Fibroblast of peridontal ligament (primary cell): ENCODE data around the gene MYRIP.
"Not testable (repeated sequence)": the region's sequence is repeated elsewhere in the genome, so short reads cannot be mapped to it uniquely, and the experiment has no call there.

Experiments
- DNase-seq: peaks from one replicate; pipeline ENCODE4 v3.0.0-alpha.2; 2010; ENCODE audit errors: extremely low read depth

MYRIP gene

DNA sequence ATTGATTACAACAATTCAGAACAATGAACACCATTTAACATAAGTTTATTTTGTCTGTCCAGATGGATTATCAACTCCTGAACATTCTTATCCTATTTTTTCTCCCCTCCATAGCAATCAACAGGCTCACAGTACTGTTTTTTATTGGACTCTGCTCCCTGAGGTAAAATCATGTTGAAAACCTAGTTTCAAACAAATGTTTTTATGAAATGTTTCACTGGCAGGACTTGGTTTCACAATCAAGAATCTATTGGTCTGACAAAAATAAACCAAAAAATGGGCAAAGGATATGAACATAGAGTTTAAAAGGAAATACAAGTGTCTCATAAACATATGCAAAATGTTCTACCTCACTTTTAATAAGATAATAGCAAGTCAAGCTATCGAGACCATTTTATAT, 2.6 kb upstream of the MYRIP start:
- no peak for DNase-seq

DNA sequence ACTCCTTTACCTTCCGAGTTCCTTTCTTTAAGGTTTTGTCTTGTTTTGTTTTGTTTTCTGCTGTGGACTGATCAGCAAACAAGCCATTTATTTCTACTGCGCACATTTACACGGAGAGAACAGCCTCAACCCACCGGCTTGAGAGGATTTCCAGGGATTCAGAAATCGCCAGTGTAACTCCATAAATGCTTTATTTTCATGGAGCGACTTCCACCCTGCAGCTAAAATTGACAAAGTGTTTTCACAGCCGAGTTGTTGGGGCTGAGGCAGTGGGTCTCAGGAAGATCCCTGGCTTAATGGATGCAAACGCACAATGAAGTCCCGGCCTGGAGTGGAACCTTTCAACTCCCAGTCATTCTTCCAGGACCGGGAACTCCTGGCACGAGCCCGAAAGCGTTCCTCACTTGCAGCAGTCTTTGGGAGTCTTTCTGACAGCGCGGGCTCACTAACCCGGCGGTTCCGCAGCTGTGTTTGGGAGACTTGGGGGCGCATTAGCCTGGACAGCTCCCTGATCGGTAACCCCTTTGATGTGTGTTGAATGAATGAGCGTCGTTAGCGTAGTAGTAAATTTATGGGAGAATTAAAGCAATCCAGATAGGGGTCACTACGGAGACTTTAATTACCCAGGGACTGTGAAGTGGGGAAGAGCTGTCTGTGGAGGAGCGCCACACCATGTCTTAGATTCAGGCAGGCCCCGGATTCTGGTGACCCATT, 785 bp upstream of the MYRIP start:
- peak; percentile 4 for DNase-seq

GRCh38 chr3:39809995-39810595, 686 bp downstream of the MYRIP start:
- DNase-seq: no peak

GRCh38 chr3:39810647-39811161, 1.3 kb downstream of the MYRIP start:
- DNase-seq: no peak

- no peak for DNase-seq
These were observed 2.2 kb downstream of the MYRIP start for GRCh38 chr3:39811561-39811960.

- DNase-seq: peak; percentile 34
These were observed 3.1 kb downstream of the MYRIP start for GRCh38 chr3:39812537-39812936.

DNA sequence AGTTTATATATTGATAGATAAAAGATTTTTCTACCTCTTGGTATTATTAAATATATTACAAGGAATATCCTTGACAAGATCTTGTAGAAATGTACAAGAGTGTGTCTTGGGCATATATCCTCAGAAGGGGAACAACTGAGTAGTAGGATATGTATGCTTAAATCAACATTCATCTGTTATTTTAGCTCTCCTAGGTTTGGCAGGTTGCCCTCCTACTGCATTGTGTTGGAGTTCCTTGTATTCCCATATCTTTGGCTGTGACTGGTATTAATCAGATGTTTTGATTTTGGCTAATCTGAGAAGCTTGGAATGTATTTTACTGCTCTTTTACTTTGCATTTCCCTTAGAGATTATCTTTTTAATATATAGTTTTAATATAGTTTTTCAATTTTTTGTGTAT, 4.6 kb downstream of the MYRIP start:
- peak; percentile 14 for DNase-seq

DNA sequence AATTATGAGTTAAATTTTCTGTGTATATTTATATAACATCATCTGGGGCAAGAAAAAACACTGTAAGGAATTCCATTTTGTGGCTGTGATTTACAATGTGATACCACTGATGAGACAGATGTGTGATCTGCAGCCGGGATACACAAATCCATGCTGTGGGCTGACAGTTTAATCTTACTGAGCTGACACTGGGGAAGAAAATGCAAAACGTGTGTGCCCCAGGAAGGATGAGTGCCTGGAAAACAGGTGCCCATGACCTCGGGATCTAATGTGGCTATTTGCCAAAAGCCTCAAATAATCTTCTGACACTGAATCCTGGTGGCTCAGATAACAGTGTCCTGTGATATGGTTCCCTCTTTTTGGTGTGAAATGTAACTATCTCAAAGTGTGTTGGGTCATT, 10.5 kb downstream of the MYRIP start:
- DNase-seq: no peak

DNA sequence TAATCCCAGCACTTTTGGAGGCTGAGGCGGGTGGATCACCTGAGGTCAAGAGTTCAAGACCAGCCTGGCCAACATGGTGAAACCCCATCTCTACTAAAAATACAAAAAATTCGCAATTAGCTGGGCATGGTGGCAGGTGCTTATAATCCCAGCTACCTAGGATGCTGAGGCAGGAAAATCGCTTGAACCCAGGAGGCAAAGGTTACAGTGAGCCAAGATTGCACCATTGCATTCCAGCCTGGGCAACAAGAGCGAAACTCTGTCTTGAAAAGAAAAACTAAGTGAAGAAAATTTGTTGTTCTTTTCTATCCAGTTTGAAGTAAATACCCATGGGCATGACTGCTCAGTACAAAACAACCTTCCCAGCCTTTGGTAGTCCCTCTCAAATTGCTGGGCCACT, 24.4 kb downstream of the MYRIP start:
- DNase-seq: not testable (repeated sequence)

DNA sequence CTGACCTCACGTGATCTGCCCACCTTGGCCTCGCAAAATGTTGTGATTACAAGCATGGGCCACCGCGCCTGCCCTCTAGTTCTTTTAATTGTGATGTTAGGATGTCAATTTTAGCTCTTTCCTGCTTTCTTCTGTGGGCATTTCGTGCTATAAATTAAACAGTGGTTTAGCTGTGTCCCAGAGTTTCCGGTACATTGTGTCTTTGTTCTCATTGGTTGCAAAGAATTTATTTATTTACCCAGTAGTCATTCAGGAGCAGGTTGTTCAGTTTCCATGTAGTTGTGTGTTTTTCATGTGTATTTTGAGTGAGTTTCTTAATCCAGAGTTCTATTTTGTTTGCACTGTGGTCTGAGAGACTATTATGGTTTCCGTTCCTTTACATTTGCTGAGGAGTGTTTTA, 30.1 kb downstream of the MYRIP start:
- no peak for DNase-seq

DNA sequence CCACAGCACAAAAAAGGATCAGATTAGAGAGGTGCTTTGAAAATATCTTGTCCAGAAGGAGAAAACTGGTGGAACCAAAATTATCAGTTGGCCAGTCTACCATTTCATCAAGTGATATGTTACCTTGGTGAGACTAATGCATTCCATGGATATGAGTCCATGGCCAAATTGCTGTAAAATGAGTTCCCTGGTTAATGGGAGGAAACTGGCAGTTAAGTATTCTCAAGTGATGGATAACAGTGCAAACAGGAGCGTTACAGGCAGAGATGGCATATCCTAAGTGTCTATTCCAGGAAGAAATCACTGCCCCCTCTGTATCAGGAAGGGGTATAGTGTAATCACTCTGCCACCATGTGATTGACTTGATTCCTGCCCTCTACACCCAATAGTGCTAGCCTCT, 34.0 kb downstream of the MYRIP start:
- no peak for DNase-seq

- no peak for DNase-seq
These were observed 39.0 kb downstream of the MYRIP start for GRCh38 chr3:39848365-39848764.

GRCh38 chr3:39849992-39850715, 40.7 kb downstream of the MYRIP start:
- DNase-seq: no peak

DNA sequence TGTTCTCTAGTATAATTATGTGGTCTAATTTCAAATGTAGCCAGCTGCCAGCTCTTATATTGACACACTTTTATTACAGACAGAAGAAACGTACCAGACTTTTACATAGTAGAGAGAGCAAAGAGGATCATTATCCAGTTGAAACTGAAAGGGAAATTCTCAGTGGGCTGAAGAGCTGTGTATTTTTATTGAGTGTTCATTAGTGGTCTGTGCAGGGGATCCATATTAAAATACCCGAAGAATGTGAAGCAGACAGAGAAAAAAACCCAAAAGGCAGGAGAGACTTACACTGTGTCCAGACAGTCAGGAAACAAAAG, 41.3 kb downstream of the MYRIP start:
- no peak for DNase-seq

GRCh38 chr3:39855517-39855916, 46.1 kb downstream of the MYRIP start:
- no peak for DNase-seq

GRCh38 chr3:39869890-39870289, 60.5 kb downstream of the MYRIP start:
- DNase-seq: no peak

DNA sequence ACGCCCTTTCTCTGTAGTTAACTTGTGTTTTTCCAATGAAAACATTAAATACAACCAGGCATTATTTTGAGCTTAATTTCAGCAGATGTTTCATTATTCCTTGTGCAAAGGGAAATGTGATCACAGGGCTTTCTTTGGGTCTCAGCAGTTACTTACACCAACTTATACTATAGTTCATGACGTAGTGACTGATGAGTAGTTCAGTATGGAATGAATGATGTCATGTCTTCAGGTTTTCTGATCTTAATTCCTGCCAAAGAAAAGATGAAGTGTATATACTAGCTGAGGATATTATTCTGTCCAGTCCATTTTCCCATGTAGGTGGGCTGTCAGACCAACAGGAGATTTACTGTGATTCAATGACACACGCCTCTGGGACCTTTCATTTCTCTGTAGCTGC, 61.3 kb downstream of the MYRIP start:
- DNase-seq: no peak

DNA sequence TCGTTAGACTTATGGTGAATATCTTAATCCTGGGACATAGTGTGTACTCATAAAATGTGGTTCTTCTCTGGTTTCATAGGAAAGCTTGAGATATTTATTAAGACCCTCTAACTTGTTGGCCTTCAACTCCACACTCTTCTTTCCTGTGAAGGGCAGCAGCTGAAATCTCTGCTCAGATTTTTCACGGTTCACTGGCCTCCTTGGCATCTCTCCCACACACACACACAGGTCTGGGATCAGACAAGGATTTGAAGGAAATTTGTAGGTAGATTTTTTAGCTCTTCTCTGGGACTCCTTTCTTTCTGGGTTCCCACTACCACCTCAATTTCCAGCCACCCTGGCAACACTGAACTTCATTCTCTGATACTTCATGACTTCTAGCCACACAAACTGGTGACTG, 70.2 kb downstream of the MYRIP start:
- no peak for DNase-seq

DNA sequence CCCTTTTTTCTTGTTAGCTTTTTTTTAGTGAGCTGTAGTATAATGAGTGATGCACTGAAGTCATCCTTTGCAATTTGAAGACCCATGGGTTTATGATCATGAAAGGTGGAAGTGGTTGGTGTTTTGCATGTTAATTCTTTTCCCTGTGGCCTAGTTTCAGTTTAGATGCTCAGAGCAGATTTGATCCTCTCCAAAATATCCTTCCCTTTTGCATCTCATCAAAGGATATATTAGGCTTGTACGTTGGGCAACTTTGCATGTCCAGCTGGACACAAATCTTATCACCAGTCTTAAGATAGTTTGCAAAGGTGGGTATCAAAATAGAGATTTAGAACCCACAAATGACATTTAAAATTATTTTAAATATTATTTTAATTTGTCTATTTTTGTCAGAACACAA, 72.7 kb downstream of the MYRIP start:
- DNase-seq: no peak

DNA sequence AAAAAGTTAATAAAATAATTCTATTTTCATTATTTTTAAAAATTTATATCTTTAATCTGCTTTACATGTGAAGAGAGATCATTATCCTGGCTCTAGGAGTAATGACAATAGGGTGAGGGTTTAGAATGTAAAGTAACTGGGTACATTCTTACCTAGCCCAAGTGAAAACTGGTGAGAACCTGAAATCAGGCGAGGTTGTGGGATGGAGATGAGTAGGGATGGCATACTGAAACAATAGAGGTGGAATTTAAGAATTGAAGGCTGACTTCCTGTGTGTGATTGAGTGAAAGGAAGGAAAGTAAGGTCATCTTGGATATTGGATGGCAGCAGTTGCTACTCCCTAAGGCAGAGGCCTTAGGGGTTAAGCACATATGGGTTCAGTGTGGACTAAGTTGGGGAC, 82.7 kb downstream of the MYRIP start:
- no peak for DNase-seq

DNA sequence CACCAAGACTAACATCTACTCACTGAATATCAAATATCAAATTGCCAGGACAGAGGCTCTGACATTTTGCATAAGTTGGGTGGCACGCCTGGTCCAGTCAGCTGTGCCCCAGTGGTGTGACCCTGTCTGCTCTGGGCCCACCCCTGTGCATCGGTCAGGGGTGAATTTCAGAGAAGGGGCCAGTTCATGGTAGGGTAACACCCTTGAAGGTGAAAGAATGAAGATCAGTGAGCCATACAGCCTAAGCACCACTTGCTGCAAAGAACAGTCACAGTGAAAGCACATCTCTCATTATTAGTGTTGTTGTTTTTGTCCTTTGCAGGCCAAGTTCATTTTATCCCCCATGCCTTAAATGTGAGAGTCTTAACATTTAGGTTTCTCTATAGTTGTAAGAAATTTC, 86.8 kb downstream of the MYRIP start:
- no peak for DNase-seq

GRCh38 chr3:39900462-39901002, 91.1 kb downstream of the MYRIP start:
- no peak for DNase-seq

- no peak for DNase-seq
These were observed 93.8 kb downstream of the MYRIP start for GRCh38 chr3:39903253-39903652.
